IMR-90 (cell line): ENCODE data around the gene RYR2. TPM values are rescaled to one million over a fixed set of nuclear protein-coding genes. Genes with fewer than 3 reads are reported as not detected.

Experiments used
- ATAC-seq: fragments of 200-7000 bp; cut with Tn5 transposase; 2 replicates; pipeline ENCODE4 v1.9.1; 2020; ENCODE audit warnings: low read depth, mild to moderate bottlenecking, moderate library complexity
- BruUV-seq: library from RNA; stranded (reverse); fragments of 400-500 nt; replicated peaks from 2 replicates; lab custom pipeline; 2021; lab: Mats Ljungman, UMichigan
- CTCF ChIA-PET: fragments of 300-600 bp; formaldehyde crosslinking; extraction: SDS; loops from one replicate; lab custom pipeline; 2021; ENCODE audit warnings: antibody characterized with exemption; lab: Yijun Ruan, JAX
- POLR2A ChIA-PET: fragments of 300-600 bp; sonication (Branson Sonifier 250); formaldehyde crosslinking; loops from one replicate; lab custom pipeline; 2022; ENCODE audit warnings: antibody characterized with exemption; ENCODE audit not compliant: unreplicated experiment; lab: Charles Lee
- DNase-seq: peaks from one replicate; pipeline ENCODE4 v3.0.0; 2013
- H2AFZ ChIP-seq: replicated peaks from 2 replicates; pipeline ENCODE3; 2013; ENCODE audit warnings: low read length, mild to moderate bottlenecking; ENCODE audit not compliant: poor library complexity
- H2AK5ac ChIP-seq: 2 replicates; pipeline ENCODE4 v1.6.1; 2013; ENCODE audit warnings: low read depth, low read length, inconsistent platforms
- H2AK9ac ChIP-seq: replicated peaks from 2 replicates; pipeline ENCODE3; 2013; ENCODE audit warnings: mild to moderate bottlenecking, low read depth, low read length, moderate library complexity; ENCODE audit not compliant: poor library complexity
- H2BK120ac ChIP-seq: 2 replicates; pipeline ENCODE4 v1.6.1; 2013; ENCODE audit warnings: low read depth, low read length, inconsistent platforms
- H2BK15ac ChIP-seq: 3 replicates; pipeline ENCODE4 v1.6.1; 2013; ENCODE audit warnings: low read depth, low read length, inconsistent platforms
- H2BK20ac ChIP-seq: 2 replicates; pipeline ENCODE4 v1.6.1; 2013; ENCODE audit warnings: low read depth, mild to moderate bottlenecking, inconsistent platforms, low read length, moderate library complexity
- H2BK5ac ChIP-seq: 2 replicates; pipeline ENCODE4 v1.6.1; 2013; ENCODE audit warnings: mild to moderate bottlenecking, low read depth, low read length, inconsistent platforms; ENCODE audit not compliant: poor library complexity, severe bottlenecking
- H3K14ac ChIP-seq: replicated peaks from 2 replicates; pipeline ENCODE4 v1.6.1; 2013; ENCODE audit warnings: low read depth, low read length, inconsistent platforms
- H3K18ac ChIP-seq: 2 replicates; pipeline ENCODE4 v1.6.1; 2013; ENCODE audit warnings: low read depth, low read length, control low read depth
- H3K23ac ChIP-seq: 2 replicates; pipeline ENCODE4 v1.6.1; 2013; ENCODE audit warnings: low read depth, low read length, inconsistent platforms
- H3K27ac ChIP-seq: 2 replicates; pipeline ENCODE4 v1.5.1; 2013; ENCODE audit warnings: mild to moderate bottlenecking, control low read depth, low read length; ENCODE audit not compliant: insufficient read depth
- H3K27me3 ChIP-seq: 2 replicates; pipeline ENCODE4 v1.6.1; 2013; ENCODE audit warnings: low read length; ENCODE audit not compliant: control insufficient read depth, insufficient read depth
- H3K36me3 ChIP-seq: 2 replicates; pipeline ENCODE4 v1.6.1; 2013; ENCODE audit warnings: low read length, mixed read lengths; ENCODE audit not compliant: control insufficient read depth, insufficient read depth
- H3K4ac ChIP-seq: 2 replicates; pipeline ENCODE4 v1.6.1; 2013; ENCODE audit warnings: low read depth, low read length, inconsistent platforms
- H3K4me1 ChIP-seq: 2 replicates; pipeline ENCODE4 v1.6.1; 2013; ENCODE audit warnings: low read length, mixed read lengths; ENCODE audit not compliant: control insufficient read depth, insufficient read depth
- H3K4me2 ChIP-seq: 2 replicates; pipeline ENCODE4 v1.6.1; 2013; ENCODE audit warnings: low read depth, mild to moderate bottlenecking, control low read depth, low read length, moderate library complexity
- H3K4me3 ChIP-seq: 2 replicates; pipeline ENCODE4 v1.5.1; 2013; ENCODE audit warnings: low read depth, mild to moderate bottlenecking, control low read depth, low read length, moderate library complexity; ENCODE audit not compliant: insufficient read depth
- H3K56ac ChIP-seq: 2 replicates; pipeline ENCODE4 v1.6.1; 2013; ENCODE audit warnings: low read length, inconsistent platforms; ENCODE audit not compliant: insufficient read depth; ENCODE audit errors: extremely low read depth
- H3K79me1 ChIP-seq, 2 experiments: 2 replicates each; pipeline ENCODE4 v1.6.1; 2013; ENCODE audit warnings: low read length in 2 of 2, inconsistent platforms in 1 of 2, low read depth in 1 of 2
- H3K9ac ChIP-seq: 2 replicates; pipeline ENCODE4 v1.6.1; 2013; ENCODE audit warnings: low read depth, low read length, control low read depth
- H3K9me1 ChIP-seq: 2 replicates; pipeline ENCODE4 v1.6.1; 2013; ENCODE audit warnings: low read length, inconsistent platforms; ENCODE audit not compliant: insufficient read depth
- H3K9me3 ChIP-seq: 2 replicates; pipeline ENCODE4 v1.6.1; 2013; ENCODE audit warnings: low read length; ENCODE audit not compliant: control insufficient read depth, insufficient read depth
- H4K20me1 ChIP-seq: 2 replicates; pipeline ENCODE4 v1.6.1; 2013; ENCODE audit warnings: low read length, inconsistent platforms; ENCODE audit not compliant: insufficient read depth
- H4K5ac ChIP-seq: 2 replicates; pipeline ENCODE4 v1.6.1; 2013; ENCODE audit warnings: mild to moderate bottlenecking, low read depth, low read length, control low read depth
- H4K8ac ChIP-seq, 2 experiments: 2 replicates each; pipeline ENCODE4 v1.6.1; 2013; ENCODE audit warnings: low read depth in 2 of 2, low read length in 2 of 2, control low read depth in 1 of 2, inconsistent platforms in 1 of 2
- H4K91ac ChIP-seq: 2 replicates; pipeline ENCODE4 v1.6.1; 2013; ENCODE audit warnings: low read depth, low read length, inconsistent platforms; ENCODE audit not compliant: insufficient read depth
- BHLHE40 ChIP-seq: fragments of 150-350 bp; IDR thresholded peaks from 2 replicates; pipeline ENCODE4 v1.6.1; 2016; ENCODE audit warnings: mild to moderate bottlenecking, low read depth, low read length
- CHD1 ChIP-seq: IDR thresholded peaks from 2 replicates; pipeline ENCODE4 v1.6.1; 2012; ENCODE audit warnings: low read depth, low read length, improper control_type of control experiment
- CTCF ChIP-seq: conservative IDR thresholded peaks from 2 replicates; pipeline ENCODE4 v1.5.1; 2012; ENCODE audit warnings: mild to moderate bottlenecking, low read depth, low read length, improper control_type of control experiment
- FOS ChIP-seq: fragments of 150-350 bp; IDR thresholded peaks from 2 replicates; pipeline ENCODE4 v1.6.1; 2016; ENCODE audit warnings: low read depth, low read length
- SMC3 ChIP-seq: fragments of 150-350 bp; IDR thresholded peaks from 2 replicates; pipeline ENCODE4 v1.6.1; 2016; ENCODE audit warnings: low read depth, mild to moderate bottlenecking, antibody characterized with exemption, low read length, moderate library complexity
- USF2 ChIP-seq: fragments of 150-350 bp; IDR thresholded peaks from 2 replicates; pipeline ENCODE4 v1.6.1; 2017; ENCODE audit warnings: mild to moderate bottlenecking, antibody characterized with exemption, low read length, low read depth
- WGBS, 2 experiments: methylation state at CpG; one replicate each; pipeline versions ENCODE4 v1.1.5 to v1.1.7; 2013; ENCODE audit warnings: missing lambda C conversion rate in 2 of 2; ENCODE audit not compliant: insufficient read length in 1 of 2; ENCODE audit errors: extremely low coverage in 2 of 2; 5-methylcytosine and 5-hydroxymethylcytosine counted together
- dilution Hi-C: fragments of 300-500 bp; cut with HindIII; formaldehyde crosslinking; loops from one replicate; pipeline ENCODE4 v1.14.3; 2018; ENCODE audit warnings: low sequenced_read_pairs; ENCODE audit not compliant: unreplicated experiment
- in situ Hi-C: fragments of 300-500 bp; cut with MboI; formaldehyde crosslinking; loops from 3 replicates; pipeline ENCODE4 v1.14.3; 2019; ENCODE audit warnings: low sequenced_read_pairs, inconsistent platforms, mixed read lengths
- intact Hi-C: fragments of 100-400 bp; cut with micrococcal nuclease; formaldehyde crosslinking; loops from 2 replicates; pipeline ENCODE4 v1.10.0; 2022
- polyA plus RNA-seq, 3 experiments: library from polyadenylated mRNA; depleted of rRNA; stranded (reverse); fragments of >200 nt; gene quantifications; 2 replicates each; pipeline ENCODE4 v1.2.3, GENCODE V29; 2012; ENCODE audit warnings: low replicate concordance in 1 of 3
- total RNA-seq: library from RNA; depleted of rRNA; stranded (reverse); fragments of >200 nt; gene quantifications from 2 replicates; pipeline ENCODE4 v1.2.3, GENCODE V29; 2012

RYR2 gene
- total and polyA plus RNA-seq, 2 of the 4 experiments (the other 2 are of a cell fraction), result not detected

GRCh38 chr1:237164406-237165352, 122.7 kb downstream of the RYR2 start:
- H2BK5ac ChIP-seq, result no peak overlapping the region
- no peak overlapping the region for H3K56ac ChIP-seq
- no peak overlapping the region for H2BK120ac ChIP-seq
- no peak overlapping the region for H4K5ac ChIP-seq
- H3K27me3 ChIP-seq, result no peaks in the 10 kb centered on the region
- H3K79me1 ChIP-seq, result no peaks in the 10 kb centered on the region
- TF ChIP-seq SMC3 (no peak), USF2 (no peak), CHD1 (no peak), FOS (no peak), BHLHE40 (no peak), CTCF (no peak)
- H2AK5ac ChIP-seq, result no peak overlapping the region
- no peak overlapping the region for H3K9ac ChIP-seq
- ChIA-PET POLR2A (no interaction called here), CTCF (no interaction called here)
- H3K4me2 ChIP-seq, result no peak overlapping the region
- in situ Hi-C loops (no loop called here), dilution Hi-C loops (no loop called here), intact Hi-C loops (no loop called here)
- no peak overlapping the region for H2BK15ac ChIP-seq
- ATAC-seq, result no peak
- H3K23ac ChIP-seq, result no peak overlapping the region
- no peak overlapping the region for H3K14ac ChIP-seq
- peaks cover 3% of the 10 kb centered on the region; the same call in 1 of the 2 replicates for H3K9me3 ChIP-seq
- H3K4me3 ChIP-seq, result no peak overlapping the region
- no peak overlapping the region for H3K18ac ChIP-seq
- H4K91ac ChIP-seq, result no peak overlapping the region
- H3K4ac ChIP-seq, result no peak overlapping the region
- H2AFZ ChIP-seq, result no peak overlapping the region
- H3K4me1 ChIP-seq, result no peaks in the 10 kb centered on the region
- H4K20me1 ChIP-seq, result no peaks in the 10 kb centered on the region
- BruUV-seq, result no TSS peak
- no peaks in the 10 kb centered on the region for H3K9me1 ChIP-seq
- H3K27ac ChIP-seq, result no peak overlapping the region
- no peak overlapping the region for H2AK9ac ChIP-seq
- no peak overlapping the region for H2BK20ac ChIP-seq
- no peak for DNase-seq
- WGBS, 2 experiments, result 80% methylated on average over 1 of the region's 8 CpGs; no CpG with 5 or more reads in 1 of the 2 experiments
- no peaks in the 10 kb centered on the region for H3K36me3 ChIP-seq
- no peak overlapping the region for H4K8ac ChIP-seq
